ENCODE results near the gene COL4A5.

Gene COL4A5

DNA sequence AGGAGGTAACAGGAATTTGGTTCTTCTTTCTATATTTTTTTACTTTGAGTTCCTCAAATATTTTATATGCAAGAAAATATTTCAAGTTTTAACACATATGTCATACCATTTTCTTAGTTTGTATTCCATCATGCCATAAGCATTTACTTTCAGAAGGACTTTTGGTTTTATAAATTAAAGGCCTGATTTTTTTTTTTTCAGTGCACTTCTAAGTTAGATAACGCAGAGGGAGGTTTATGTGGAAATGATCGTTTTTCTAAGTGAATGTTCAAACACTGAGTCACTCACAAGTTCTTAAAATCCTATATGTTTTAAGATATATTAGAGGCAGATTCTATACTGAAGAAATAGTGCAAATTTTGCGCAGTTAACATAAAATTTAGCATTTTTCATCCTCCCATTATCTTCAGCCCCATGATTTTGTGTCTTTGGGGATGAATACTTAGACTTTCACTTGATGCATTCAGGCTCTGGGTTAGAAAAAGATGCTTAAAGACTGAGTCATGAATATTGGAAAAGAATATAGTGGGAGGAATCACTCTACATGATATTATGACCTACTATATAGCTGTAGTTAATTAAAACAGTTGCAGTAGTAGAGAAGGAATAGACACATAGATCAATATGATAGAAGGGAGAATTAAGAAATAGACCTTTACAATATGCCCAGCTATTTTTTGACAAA lies 54.9 kb downstream of the COL4A5 start:
- no peak overlapping the region for H3K27ac ChIP-seq (ENCODE audit: low read depth, low read length)

DNA sequence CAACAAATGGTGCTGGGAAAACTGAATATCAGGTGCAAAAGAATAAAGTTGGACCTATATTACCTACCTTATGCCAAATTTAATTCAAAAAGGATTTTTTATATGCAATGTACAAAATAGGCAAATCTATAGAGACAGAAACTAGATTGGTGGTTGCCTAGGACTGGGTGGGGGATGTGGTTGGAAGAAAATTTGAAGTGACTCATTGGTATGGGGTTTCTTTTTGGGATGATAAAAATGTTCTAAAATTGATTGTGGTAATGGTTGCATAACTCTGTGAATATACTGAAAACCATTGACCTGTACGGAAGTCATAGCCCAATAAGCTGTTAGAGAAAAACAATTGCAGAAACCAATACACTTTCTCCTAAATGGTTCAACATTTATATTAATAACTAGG lies 72.1 kb downstream of the COL4A5 start:
- H3K79me2 ChIP-seq (ENCODE audit: control insufficient read depth, low read length): no peaks in the 10 kb centered on the region
- no peak overlapping the region for H3K4me2 ChIP-seq (ENCODE audit: low read length)
- no peaks in the 10 kb centered on the region for H4K20me1 ChIP-seq (ENCODE audit: control insufficient read depth, insufficient read depth, low read depth, low read length)
- no peak overlapping the region for H3K4me3 ChIP-seq (ENCODE audit: low read length)
- no peaks in the 10 kb centered on the region for H3K9me2 ChIP-seq (replicated peaks; ENCODE audit: control insufficient read depth, low read length)
- TF ChIP-seq, protein P1, sequence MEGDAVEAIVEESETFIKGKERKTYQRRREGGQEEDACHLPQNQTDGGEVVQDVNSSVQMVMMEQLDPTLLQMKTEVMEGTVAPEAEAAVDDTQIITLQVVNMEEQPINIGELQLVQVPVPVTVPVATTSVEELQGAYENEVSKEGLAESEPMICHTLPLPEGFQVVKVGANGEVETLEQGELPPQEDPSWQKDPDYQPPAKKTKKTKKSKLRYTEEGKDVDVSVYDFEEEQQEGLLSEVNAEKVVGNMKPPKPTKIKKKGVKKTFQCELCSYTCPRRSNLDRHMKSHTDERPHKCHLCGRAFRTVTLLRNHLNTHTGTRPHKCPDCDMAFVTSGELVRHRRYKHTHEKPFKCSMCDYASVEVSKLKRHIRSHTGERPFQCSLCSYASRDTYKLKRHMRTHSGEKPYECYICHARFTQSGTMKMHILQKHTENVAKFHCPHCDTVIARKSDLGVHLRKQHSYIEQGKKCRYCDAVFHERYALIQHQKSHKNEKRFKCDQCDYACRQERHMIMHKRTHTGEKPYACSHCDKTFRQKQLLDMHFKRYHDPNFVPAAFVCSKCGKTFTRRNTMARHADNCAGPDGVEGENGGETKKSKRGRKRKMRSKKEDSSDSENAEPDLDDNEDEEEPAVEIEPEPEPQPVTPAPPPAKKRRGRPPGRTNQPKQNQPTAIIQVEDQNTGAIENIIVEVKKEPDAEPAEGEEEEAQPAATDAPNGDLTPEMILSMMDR (IDR thresholded peaks at IDR 0.05; ENCODE audit: low read depth, low read length, poor library complexity, severe bottlenecking): no peak
- no peak for TF ChIP-seq EZH2phosphoT487 (IDR thresholded peaks at IDR 0.05; ENCODE audit: borderline replicate concordance, low read length)
- no peaks in the 10 kb centered on the region for H3K4me1 ChIP-seq (ENCODE audit: control insufficient read depth, low read length)
- no peaks in the 10 kb centered on the region for H3K36me3 ChIP-seq (ENCODE audit: control insufficient read depth, low read length)
- H3K27ac ChIP-seq (ENCODE audit: low read depth, low read length): no peak overlapping the region
- no peaks in the 10 kb centered on the region for H3F3A ChIP-seq (ENCODE audit: control insufficient read depth, insufficient read depth)
- no peaks in the 10 kb centered on the region for H3K9me3 ChIP-seq (ENCODE audit: control insufficient read depth, insufficient read depth, low read length)
- no peaks in the 10 kb centered on the region for H3K27me3 ChIP-seq (ENCODE audit: control insufficient read depth, low read length)

More for the DNA sequence above, 54.9 kb downstream of the COL4A5 start:
- H3K4me3 ChIP-seq (ENCODE audit: low read length): no peak overlapping the region
- no peaks in the 10 kb centered on the region for H4K20me1 ChIP-seq (ENCODE audit: control insufficient read depth, insufficient read depth, low read depth, low read length)
- TF ChIP-seq, protein P1 (IDR thresholded peaks at IDR 0.05; ENCODE audit: low read depth, low read length, poor library complexity, severe bottlenecking): no peak
- no peak for TF ChIP-seq EZH2phosphoT487 (IDR thresholded peaks at IDR 0.05; ENCODE audit: borderline replicate concordance, low read length)
- no peaks in the 10 kb centered on the region for H3F3A ChIP-seq (ENCODE audit: control insufficient read depth, insufficient read depth)
- no peaks in the 10 kb centered on the region for H3K4me1 ChIP-seq (ENCODE audit: control insufficient read depth, low read length)
- H3K36me3 ChIP-seq (ENCODE audit: control insufficient read depth, low read length): no peaks in the 10 kb centered on the region
- H3K9me2 ChIP-seq (replicated peaks; ENCODE audit: control insufficient read depth, low read length): no peaks in the 10 kb centered on the region
- no peaks in the 10 kb centered on the region for H3K79me2 ChIP-seq (ENCODE audit: control insufficient read depth, low read length)
- no peak overlapping the region for H3K4me2 ChIP-seq (ENCODE audit: low read length)
- H3K27me3 ChIP-seq (ENCODE audit: control insufficient read depth, low read length): no peaks in the 10 kb centered on the region
- no peaks in the 10 kb centered on the region for H3K9me3 ChIP-seq (ENCODE audit: control insufficient read depth, insufficient read depth, low read length)

DNA sequence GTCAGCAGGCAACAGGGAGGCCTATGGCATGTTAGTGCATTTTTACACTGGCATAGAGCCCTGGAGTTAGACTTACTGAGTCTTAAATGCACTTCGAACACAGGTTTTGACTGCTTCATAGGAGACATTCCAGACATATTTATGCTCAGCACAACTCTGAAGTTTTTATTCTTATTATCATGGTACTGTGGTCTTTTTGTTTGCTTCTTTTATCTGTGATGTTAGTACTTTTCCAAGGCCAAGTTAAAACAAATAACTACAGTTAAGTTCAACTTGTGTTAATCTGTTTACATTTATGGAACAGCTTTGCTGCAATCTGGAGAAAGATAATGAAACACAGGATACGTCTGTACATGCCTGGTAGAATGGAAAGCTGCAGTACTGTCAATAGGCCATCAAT lies 76.5 kb downstream of the COL4A5 start:
- H3K4me2 ChIP-seq (ENCODE audit: low read length): no peak overlapping the region

More for the DNA sequence above, 76.5 kb downstream of the COL4A5 start:
- Histone ChIP-seq H3K9me2 (replicated peaks; ENCODE audit: control insufficient read depth, low read length) (no peaks in the 10 kb centered on the region), H3K4me3 (ENCODE audit: low read length) (no peak overlapping the region), H3K9me3 (ENCODE audit: control insufficient read depth, insufficient read depth, low read length) (no peaks in the 10 kb centered on the region), H3K79me2 (ENCODE audit: control insufficient read depth, low read length) (no peaks in the 10 kb centered on the region), H3K27me3 (ENCODE audit: control insufficient read depth, low read length) (no peaks in the 10 kb centered on the region), H3F3A (ENCODE audit: control insufficient read depth, insufficient read depth) (no peaks in the 10 kb centered on the region), H3K36me3 (ENCODE audit: control insufficient read depth, low read length) (no peaks in the 10 kb centered on the region), H3K27ac (ENCODE audit: low read depth, low read length) (no peak overlapping the region), H3K4me1 (ENCODE audit: control insufficient read depth, low read length) (no peaks in the 10 kb centered on the region), H4K20me1 (ENCODE audit: control insufficient read depth, insufficient read depth, low read depth, low read length) (no peaks in the 10 kb centered on the region)
- TF ChIP-seq, protein P1 (IDR thresholded peaks at IDR 0.05; ENCODE audit: low read depth, low read length, poor library complexity, severe bottlenecking): no peak
- no peak for TF ChIP-seq EZH2phosphoT487 (IDR thresholded peaks at IDR 0.05; ENCODE audit: borderline replicate concordance, low read length)

Measured in DOHH2 (cell line).